ENCODE measurements around the gene COMMD7.

The COMMD7 gene

DNA sequence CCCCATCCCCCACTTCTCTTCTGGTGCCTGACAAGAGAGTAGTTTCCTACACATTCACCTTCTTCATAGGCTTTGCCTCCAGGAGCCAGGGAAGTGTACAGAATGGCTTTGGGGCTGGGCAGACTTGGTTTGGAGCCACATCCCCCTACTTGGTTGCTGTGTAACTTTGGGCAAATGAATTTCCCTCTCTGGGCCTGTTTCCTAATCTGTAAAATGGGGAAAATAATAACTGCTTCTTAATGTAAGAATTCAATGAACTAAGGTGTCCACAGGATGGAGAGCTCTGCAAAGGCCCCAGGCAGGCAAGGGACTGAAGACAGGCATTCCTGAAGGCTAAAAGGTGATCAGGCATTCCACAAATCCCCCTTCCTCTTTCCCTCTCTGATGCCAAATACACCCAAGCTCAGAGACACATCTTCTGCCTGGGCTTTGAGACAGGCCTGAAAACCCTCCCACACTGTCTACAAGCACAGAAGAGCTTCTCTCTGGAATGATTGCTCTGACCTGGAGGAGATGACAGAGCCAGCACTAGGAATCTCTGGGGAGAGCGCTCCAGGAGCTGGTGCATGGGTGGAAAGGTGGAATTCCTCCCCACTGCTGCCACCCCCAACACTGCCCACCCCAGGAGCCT, 62.6 kb downstream of the COMMD7 start:
- Mint-ChIP-seq H3K27ac (no peak overlapping the region), H3K27me3 (no peaks in the 10 kb centered on the region), H3K4me3 (no peak overlapping the region), H3K4me1 (ENCODE audit: low read depth) (peaks cover 5% of the 10 kb centered on the region), H3K9me3 (ENCODE audit: low read depth) (no peaks in the 10 kb centered on the region), H3K36me3 (no peaks in the 10 kb centered on the region)

DNA sequence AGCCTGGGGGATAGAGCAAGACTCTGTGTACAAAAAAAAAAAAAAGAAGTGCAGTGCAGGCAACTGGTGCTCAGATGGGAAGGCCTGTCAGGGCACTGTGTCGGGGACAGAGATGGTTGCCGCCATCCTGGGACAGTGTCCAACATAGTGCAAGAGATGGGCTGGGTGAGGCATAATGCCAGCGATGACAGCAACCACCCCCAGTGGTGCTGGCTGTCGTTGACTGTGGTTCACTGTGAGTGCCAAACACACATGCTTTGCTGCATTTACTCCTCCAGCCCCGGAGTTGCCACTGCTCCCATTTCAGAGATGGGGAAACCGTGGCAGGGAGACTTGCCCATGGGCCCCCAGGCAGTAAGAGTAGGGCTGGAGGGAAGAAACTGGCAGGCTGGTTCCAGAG, 64.3 kb downstream of the COMMD7 start:
- H3K27me3 Mint-ChIP-seq = no peaks in the 10 kb centered on the region
- no peak overlapping the region for H3K4me3 Mint-ChIP-seq
- H3K27ac Mint-ChIP-seq = no peak overlapping the region

GRCh38 chr20:32675223-32675975, 67.9 kb downstream of the COMMD7 start:
- no peaks in the 10 kb centered on the region for H3K36me3 Mint-ChIP-seq
- H3K4me1 Mint-ChIP-seq (ENCODE audit: low read depth) = peaks cover 22% of the 10 kb centered on the region
- no peak overlapping the region for H3K4me3 Mint-ChIP-seq
- no peaks in the 10 kb centered on the region for H3K27me3 Mint-ChIP-seq
- no peaks in the 10 kb centered on the region for H3K9me3 Mint-ChIP-seq (ENCODE audit: low read depth)
- no peak overlapping the region for H3K27ac Mint-ChIP-seq

More for the DNA sequence above, 64.3 kb downstream of the COMMD7 start:
- Mint-ChIP-seq H3K36me3 (no peaks in the 10 kb centered on the region), H3K9me3 (ENCODE audit: low read depth) (no peaks in the 10 kb centered on the region), H3K4me1 (ENCODE audit: low read depth) (peaks cover 14% of the 10 kb centered on the region)

DNA sequence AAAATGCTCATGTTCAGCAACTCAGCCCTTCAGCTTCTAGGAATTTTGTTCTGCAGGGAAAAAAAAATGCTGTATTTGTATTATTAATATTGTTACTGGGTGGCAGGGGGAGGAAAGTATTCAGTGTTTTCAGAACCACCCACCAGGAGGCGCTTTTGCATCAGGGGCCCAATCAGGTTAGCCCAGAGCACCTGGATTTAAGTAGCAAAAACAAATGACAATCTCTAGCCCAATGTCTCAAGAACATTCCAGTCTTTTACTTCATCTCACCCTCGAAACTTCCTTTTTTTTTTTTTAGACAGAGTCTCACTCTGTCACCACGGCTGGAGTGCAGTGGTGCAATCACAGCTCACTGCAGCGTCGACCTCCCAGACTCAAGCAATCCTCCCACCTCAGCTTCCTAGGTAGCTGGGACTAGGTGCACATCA, 68.9 kb downstream of the COMMD7 start:
- Mint-ChIP-seq H3K4me1 (ENCODE audit: low read depth) (peaks cover 22% of the 10 kb centered on the region), H3K36me3 (no peaks in the 10 kb centered on the region), H3K9me3 (ENCODE audit: low read depth) (no peaks in the 10 kb centered on the region), H3K4me3 (no peak overlapping the region), H3K27ac (no peak overlapping the region), H3K27me3 (no peaks in the 10 kb centered on the region)

GRCh38 chr20:32672982-32673851, 70.0 kb downstream of the COMMD7 start:
- peak overlapping the region; percentile 86 for H3K27ac Mint-ChIP-seq
- H3K9me3 Mint-ChIP-seq (ENCODE audit: low read depth) = no peaks in the 10 kb centered on the region
- H3K36me3 Mint-ChIP-seq = no peaks in the 10 kb centered on the region
- no peaks in the 10 kb centered on the region for H3K27me3 Mint-ChIP-seq
- peaks cover 22% of the 10 kb centered on the region for H3K4me1 Mint-ChIP-seq (ENCODE audit: low read depth)
- H3K4me3 Mint-ChIP-seq = peak overlapping the region; percentile 42

DNA sequence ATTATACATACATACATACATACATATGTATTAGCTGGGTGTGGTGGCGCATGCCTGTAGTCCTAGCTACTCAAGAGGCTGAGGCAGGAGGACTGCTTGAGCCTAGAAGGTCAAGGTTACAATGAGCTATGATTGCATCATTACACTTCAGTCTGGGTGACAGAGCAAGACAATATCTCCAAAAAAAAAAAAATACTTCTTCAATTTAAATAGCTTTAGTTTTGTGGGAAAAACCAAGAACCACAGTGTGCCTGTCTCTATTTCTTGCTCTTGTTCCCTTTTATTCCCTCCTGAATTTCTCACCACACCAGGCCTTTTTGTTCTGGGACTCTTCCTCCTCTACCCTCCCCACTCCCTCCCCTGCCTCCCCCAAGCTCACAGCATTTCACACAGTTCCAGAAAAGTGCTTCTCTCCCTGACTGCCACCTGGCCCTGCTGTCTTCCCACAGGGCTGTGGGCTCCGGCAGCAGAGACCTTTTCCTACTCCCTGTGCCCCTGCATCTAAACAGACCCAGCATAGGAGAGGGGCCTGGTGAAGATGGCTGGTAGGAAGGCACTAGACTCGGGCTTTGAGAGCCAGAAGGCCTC, 70.8 kb downstream of the COMMD7 start:
- peaks cover 22% of the 10 kb centered on the region for H3K4me1 Mint-ChIP-seq (ENCODE audit: low read depth)
- H3K27ac Mint-ChIP-seq = peak overlapping the region; percentile 86
- no peaks in the 10 kb centered on the region for H3K36me3 Mint-ChIP-seq
- peak overlapping the region; percentile 42 for H3K4me3 Mint-ChIP-seq
- H3K9me3 Mint-ChIP-seq (ENCODE audit: low read depth) = no peaks in the 10 kb centered on the region
- no peaks in the 10 kb centered on the region for H3K27me3 Mint-ChIP-seq

DNA sequence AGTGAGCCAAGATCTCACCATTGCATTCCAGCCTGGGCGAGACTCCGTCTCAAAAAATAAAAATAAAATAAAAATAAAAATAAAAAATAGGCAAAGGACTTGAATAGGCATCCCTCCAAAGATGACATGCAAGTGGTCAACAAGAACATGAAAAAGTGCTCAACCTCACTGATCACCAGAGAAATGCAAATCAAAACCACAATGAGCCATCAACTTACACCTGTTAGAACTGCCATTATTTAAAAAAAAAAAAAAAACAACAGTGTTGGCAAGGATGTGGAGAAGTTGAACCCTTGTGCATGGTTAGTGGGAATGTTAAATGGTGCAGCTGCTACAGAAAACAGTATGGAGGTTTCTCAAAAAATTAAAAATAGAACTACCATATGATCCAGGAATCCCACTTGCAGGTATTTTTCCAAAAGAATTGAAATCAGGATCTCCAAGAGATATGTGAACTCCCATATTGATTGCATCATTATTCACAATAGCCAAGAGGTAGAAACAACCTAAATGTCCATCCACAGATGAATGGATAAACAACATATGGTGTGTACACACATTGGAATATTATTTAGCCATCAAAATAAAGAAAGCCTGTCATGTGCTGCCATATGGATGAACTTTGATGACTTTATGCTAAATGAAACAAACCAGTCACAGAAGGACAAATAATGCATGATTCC, 72.4 kb downstream of the COMMD7 start:
- Mint-ChIP-seq H3K4me3 (no peak overlapping the region), H3K27me3 (no peaks in the 10 kb centered on the region), H3K27ac (no peak overlapping the region), H3K9me3 (ENCODE audit: low read depth) (no peaks in the 10 kb centered on the region), H3K36me3 (no peaks in the 10 kb centered on the region), H3K4me1 (ENCODE audit: low read depth) (peaks cover 22% of the 10 kb centered on the region)

DNA sequence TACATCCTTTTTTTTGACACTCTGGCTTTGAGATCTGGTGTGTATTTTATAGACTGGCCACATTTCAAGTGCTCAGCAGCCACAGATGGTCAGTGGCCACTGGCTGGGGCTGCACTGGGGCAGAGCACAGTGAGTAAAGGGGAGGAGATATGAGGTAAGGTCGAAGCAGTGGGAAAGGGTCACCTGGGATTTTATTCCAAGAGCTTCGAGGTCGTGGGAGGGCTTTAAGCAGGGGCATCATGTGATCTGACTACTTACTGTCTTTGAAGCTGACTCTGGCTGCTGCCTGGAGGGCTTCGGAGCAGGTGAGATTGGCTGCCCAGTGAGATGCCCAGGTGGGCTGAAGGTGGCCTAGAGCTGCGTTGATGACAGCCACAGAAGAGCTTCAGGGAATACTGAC, 76.2 kb downstream of the COMMD7 start:
- Mint-ChIP-seq H3K4me3 (no peak overlapping the region), H3K27ac (no peak overlapping the region), H3K27me3 (no peaks in the 10 kb centered on the region), H3K4me1 (ENCODE audit: low read depth) (peaks cover 2% of the 10 kb centered on the region), H3K36me3 (no peaks in the 10 kb centered on the region), H3K9me3 (ENCODE audit: low read depth) (no peaks in the 10 kb centered on the region)

- no peaks in the 10 kb centered on the region for H3K9me3 Mint-ChIP-seq (ENCODE audit: low read depth)
- H3K27ac Mint-ChIP-seq = no peak overlapping the region
- H3K4me3 Mint-ChIP-seq = no peak overlapping the region
- H3K36me3 Mint-ChIP-seq = no peaks in the 10 kb centered on the region
- H3K27me3 Mint-ChIP-seq = no peaks in the 10 kb centered on the region
- H3K4me1 Mint-ChIP-seq (ENCODE audit: low read depth) = peaks cover 2% of the 10 kb centered on the region
Measured at GRCh38 chr20:32664678-32665159, 78.5 kb downstream of the COMMD7 start.

GRCh38 chr20:32664012-32664677, 79.1 kb downstream of the COMMD7 start:
- no peaks in the 10 kb centered on the region for H3K27me3 Mint-ChIP-seq
- no peaks in the 10 kb centered on the region for H3K9me3 Mint-ChIP-seq (ENCODE audit: low read depth)
- H3K4me1 Mint-ChIP-seq (ENCODE audit: low read depth) = peaks cover 2% of the 10 kb centered on the region
- no peaks in the 10 kb centered on the region for H3K36me3 Mint-ChIP-seq
- no peak overlapping the region for H3K4me3 Mint-ChIP-seq
- no peak overlapping the region for H3K27ac Mint-ChIP-seq

DNA sequence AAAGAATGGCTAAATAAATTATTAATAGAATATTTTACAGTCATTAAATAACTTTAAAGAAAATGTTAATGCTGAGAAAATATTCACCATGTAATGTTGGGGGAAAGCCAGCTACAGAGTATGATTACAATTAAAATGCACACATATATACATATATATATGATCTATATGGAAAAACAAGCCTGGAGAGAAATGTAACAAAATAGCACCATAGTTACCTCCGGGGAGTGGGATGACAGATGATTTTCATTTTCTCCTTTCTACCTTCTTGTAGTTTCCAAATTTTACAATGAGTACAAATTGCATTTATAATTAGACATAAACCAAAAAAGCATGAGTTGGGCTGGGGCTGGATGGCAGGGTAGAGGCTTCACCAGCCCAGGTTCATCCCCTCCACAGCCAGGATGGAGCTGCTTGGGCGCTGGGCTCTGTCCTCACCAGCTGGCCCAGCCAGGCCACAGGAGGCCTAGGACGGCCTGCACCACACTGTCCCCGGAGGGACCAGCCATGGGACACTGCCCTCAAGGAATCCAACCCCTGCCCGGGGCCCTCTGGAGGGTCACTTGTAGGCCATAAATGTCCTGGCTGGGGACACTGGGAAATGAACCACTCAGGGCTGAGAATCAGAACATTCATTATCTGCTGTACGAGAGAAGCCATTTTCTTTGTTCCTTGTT, 79.8 kb downstream of the COMMD7 start:
- Mint-ChIP-seq H3K36me3 (no peaks in the 10 kb centered on the region), H3K27ac (no peak overlapping the region), H3K9me3 (ENCODE audit: low read depth) (no peaks in the 10 kb centered on the region), H3K4me3 (no peak overlapping the region), H3K4me1 (ENCODE audit: low read depth) (peaks cover 2% of the 10 kb centered on the region), H3K27me3 (no peaks in the 10 kb centered on the region)

- Mint-ChIP-seq H3K9me3 (ENCODE audit: low read depth) (no peaks in the 10 kb centered on the region), H3K4me1 (ENCODE audit: low read depth) (peaks cover 2% of the 10 kb centered on the region), H3K4me3 (no peak overlapping the region), H3K27me3 (no peaks in the 10 kb centered on the region), H3K36me3 (no peaks in the 10 kb centered on the region), H3K27ac (no peak overlapping the region)
Measured at GRCh38 chr20:32661820-32662528, 81.3 kb downstream of the COMMD7 start.

- no peaks in the 10 kb centered on the region for H3K27me3 Mint-ChIP-seq
- no peaks in the 10 kb centered on the region for H3K9me3 Mint-ChIP-seq (ENCODE audit: low read depth)
- H3K36me3 Mint-ChIP-seq = no peaks in the 10 kb centered on the region
- H3K4me3 Mint-ChIP-seq = no peak overlapping the region
- H3K4me1 Mint-ChIP-seq (ENCODE audit: low read depth) = peaks cover 2% of the 10 kb centered on the region
- no peak overlapping the region for H3K27ac Mint-ChIP-seq
Measured at GRCh38 chr20:32660661-32661060, 82.6 kb downstream of the COMMD7 start.
